Endothelial cell of umbilical vein (primary cell): ENCODE results near the gene EML3. TPM values are rescaled to one million over a fixed set of nuclear protein-coding genes. Genes with fewer than 3 reads are reported as not detected.
"Not testable (repeated sequence)": the region's sequence is repeated elsewhere in the genome, so short reads cannot be mapped to it uniquely, and the experiment has no call there.

Experiments
- BruUV-seq: library from RNA; stranded (reverse); fragments of 400-500 nt; replicated peaks from 2 replicates; lab custom pipeline; 2021; lab: Mats Ljungman, UMichigan
- CTCF ChIA-PET: fragments of 300-600, 350-600 bp; sonication (Branson Sonifier 250); formaldehyde crosslinking; loops from one replicate; lab custom pipeline; 2021; ENCODE audit warnings: antibody characterized with exemption, inconsistent platforms; lab: Charles Lee
- POLR2A ChIA-PET: fragments of 300-600, 350-600 bp; sonication (Branson Sonifier 250); formaldehyde crosslinking; loops from one replicate; lab custom pipeline; 2021; ENCODE audit warnings: antibody characterized with exemption, inconsistent platforms; lab: Charles Lee
- DNase-seq: peaks from one replicate; pipeline ENCODE4 v3.0.0-alpha.2; 2011; ENCODE audit warnings: low read depth, low spot score
- FAIRE-seq: peaks from 2 replicates; lab custom pipeline; 2011; peaks lifted over from hg19 to GRCh38; lab: Jason Lieb, UNC
- H2AFZ ChIP-seq: 2 replicates; pipeline ENCODE4 v1.6.0; 2012; ENCODE audit warnings: low read depth, low read length, control low read depth, inconsistent platforms
- H3K27ac ChIP-seq: 2 replicates; pipeline ENCODE4 v1.5.1; 2011; ENCODE audit warnings: low read depth, mild to moderate bottlenecking, control low read depth, low read length, moderate library complexity; ENCODE audit not compliant: insufficient read depth
- H3K27me3 ChIP-seq, 2 experiments: 2 replicates each; pipeline versions ENCODE4 v1.6.0 to v1.6.1; 2011; ENCODE audit warnings: low read length in 2 of 2, mixed read lengths in 1 of 2; ENCODE audit not compliant: control insufficient read depth in 2 of 2, insufficient read depth in 2 of 2
- H3K36me3 ChIP-seq, 2 experiments: 2 replicates in 1 of 2; 3 replicates in 1 of 2; pipeline ENCODE4 v1.5.1; 2011; ENCODE audit warnings: low read length in 2 of 2, mild to moderate bottlenecking in 1 of 2, moderate library complexity in 1 of 2; ENCODE audit not compliant: control insufficient read depth in 2 of 2, insufficient read depth in 2 of 2; ENCODE audit errors: extremely low read depth in 1 of 2
- H3K4me1 ChIP-seq: 3 replicates; pipeline ENCODE4 v1.5.1; 2011; ENCODE audit warnings: mild to moderate bottlenecking, low read length; ENCODE audit not compliant: control insufficient read depth, insufficient read depth; ENCODE audit errors: extremely low read depth
- H3K4me2 ChIP-seq: 2 replicates; pipeline ENCODE4 v1.6.1; 2011; ENCODE audit warnings: low read length, control low read depth, mixed read lengths; ENCODE audit not compliant: insufficient read depth
- H3K4me3 ChIP-seq, 3 experiments: fragments of 200-600 bp in 1 of 3; sonication (generic), shearing (Covaris generic) in 1 of 3; replicated peaks in 1 of 3; 2 replicates each; pipeline ENCODE4 v1.5.1; 2011 to 2016; ENCODE audit warnings: control low read depth in 3 of 3, low read length in 3 of 3, mild to moderate bottlenecking in 2 of 3, inconsistent platforms in 1 of 3, low read depth in 1 of 3, moderate library complexity in 1 of 3; ENCODE audit not compliant: insufficient read depth in 1 of 3
- H3K79me2 ChIP-seq: 2 replicates; pipeline ENCODE4 v1.6.0; 2012; ENCODE audit warnings: low read length, inconsistent platforms; ENCODE audit not compliant: control insufficient read depth, insufficient read depth
- H3K9ac ChIP-seq: replicated peaks from 2 replicates; pipeline ENCODE3; 2011; ENCODE audit warnings: low read length, control low read depth; ENCODE audit not compliant: insufficient read depth; ENCODE audit errors: extremely low read depth
- H3K9me1 ChIP-seq: replicated peaks from 3 replicates; pipeline ENCODE4 v1.6.0; 2011; ENCODE audit warnings: mild to moderate bottlenecking, low read length; ENCODE audit not compliant: control insufficient read depth, insufficient read depth; ENCODE audit errors: extremely low read depth
- H3K9me3 ChIP-seq: replicated peaks from 2 replicates; pipeline ENCODE4 v1.5.1; 2012; ENCODE audit warnings: low read length, inconsistent platforms; ENCODE audit not compliant: control insufficient read depth, insufficient read depth
- H4K20me1 ChIP-seq: replicated peaks from 2 replicates; pipeline ENCODE3; 2011; ENCODE audit warnings: mild to moderate bottlenecking, low read length; ENCODE audit not compliant: control insufficient read depth, insufficient read depth; ENCODE audit errors: extremely low read depth
- CTCF ChIP-seq, 2 donors: IDR thresholded peaks; 1 replicate in 1 of 2; 2 replicates in 1 of 2; pipeline ENCODE4 v1.5.1; 2011; ENCODE audit warnings: low read length in 2 of 2, mild to moderate bottlenecking in 2 of 2, moderate library complexity in 2 of 2, control low read depth in 1 of 2, inconsistent platforms in 1 of 2, low read depth in 1 of 2; ENCODE audit not compliant: insufficient read depth in 1 of 2; ENCODE audit errors: extremely low read depth in 1 of 2
- EZH2 ChIP-seq: IDR thresholded peaks from 2 replicates; pipeline ENCODE4 v1.6.1; 2012; ENCODE audit warnings: borderline replicate concordance, low read depth, mild to moderate bottlenecking, moderate library complexity, low read length, inconsistent platforms; ENCODE audit not compliant: severe bottlenecking
- FOS ChIP-seq: IDR thresholded peaks from 2 replicates; pipeline ENCODE4 v1.6.1; 2011; ENCODE audit warnings: mild to moderate bottlenecking, low read length, moderate library complexity, borderline replicate concordance; ENCODE audit not compliant: insufficient read depth
- GATA2 ChIP-seq: IDR thresholded peaks from 2 replicates; pipeline ENCODE4 v1.7.0; 2011; ENCODE audit warnings: low read depth, mild to moderate bottlenecking, moderate library complexity, mixed read lengths, low read length; ENCODE audit not compliant: insufficient read length, insufficient read depth
- JUN ChIP-seq: IDR thresholded peaks from 2 replicates; pipeline ENCODE4 v1.6.1; 2011; ENCODE audit warnings: borderline replicate concordance, low read depth; ENCODE audit not compliant: insufficient read length, insufficient read depth
- MAX ChIP-seq: IDR thresholded peaks from 2 replicates; pipeline ENCODE4 v1.6.1; 2011; ENCODE audit not compliant: insufficient read depth, insufficient read length
- MYC ChIP-seq: IDR thresholded peaks from one replicate; pipeline ENCODE4 v1.6.1; 2011; ENCODE audit warnings: mild to moderate bottlenecking, low read depth, low read length
- POLR2A ChIP-seq: IDR thresholded peaks from 2 replicates; pipeline ENCODE4 v1.6.1; 2012; ENCODE audit warnings: low read depth, mild to moderate bottlenecking, control low read depth, low read length
- POLR2AphosphoS5 ChIP-seq: IDR thresholded peaks from 2 replicates; pipeline ENCODE4 v1.6.1; 2012; ENCODE audit warnings: low read depth, mild to moderate bottlenecking, control low read depth, low read length, moderate library complexity; ENCODE audit not compliant: insufficient read depth
- dilution Hi-C: fragments of 300-500 bp; cut with MboI; formaldehyde crosslinking; loops from one replicate; pipeline ENCODE4 v1.15.0; 2019; ENCODE audit warnings: low sequenced_read_pairs; ENCODE audit not compliant: extremely low pct_ligation_motif_present
- intact Hi-C: fragments of 100-400 bp; cut with micrococcal nuclease; formaldehyde crosslinking; loops from one replicate; pipeline ENCODE4 v1.10.0; 2022
- polyA plus RNA-seq, 4 experiments: library from polyadenylated mRNA; depleted of rRNA in 3 of 4; stranded (reverse) in 3 of 4; unstranded in 1 of 4; fragments of >200 nt; gene quantifications; 2 replicates each; pipeline versions ENCODE4 v1.2.1 to v1.2.3, GENCODE V29; 2011 to 2012; ENCODE audit warnings: missing spikeins in 1 of 4
- total RNA-seq: library from RNA; stranded (reverse); gene quantifications from 2 replicates; pipeline ENCODE4 v1.2.3, GENCODE V29; 2021

The EML3 gene
- total and polyA plus RNA-seq, 2 donors (not counting 3 experiments of a cell fraction or from before 2014, with no cell fraction given), result 75.7 to 101 TPM

GRCh38 chr11:62621027-62621566 lies 8.5 kb upstream of the EML3 start:
- Histone ChIP-seq H3K9me1 (no peaks in the 10 kb centered on the region), H3K4me2 (peak overlapping the region; percentile 84), H3K4me1 (peaks cover 15% of the 10 kb centered on the region), H4K20me1 (no peaks in the 10 kb centered on the region), H3K9ac (peak overlapping the region; percentile 48), H3K27me3 (no peaks in the 10 kb centered on the region), H3K36me3 (peaks cover under 1 to 14% of the 10 kb centered on the region in 2 experiments), H2AFZ (peak overlapping the region; percentile 2), H3K27ac (peak overlapping the region; percentile 4), H3K9me3 (no peaks in the 10 kb centered on the region), H3K79me2 (peaks cover 6% of the 10 kb centered on the region), H3K4me3 (peak overlapping the region; percentile 14 to 80 (median 66))
- ChIA-PET POLR2A (interaction anchor here (1.0 to 3.1 kb wide), 6 partner anchors 9 to 44 kb away, joined by 3 to 14 read pairs (median 5); partner anchors contain the start of genes C11orf98, CSKMT, EML3 and GANAB), CTCF (interaction anchor here (0.8 to 2.2 kb wide), 10 partner anchors 9 to 226 kb away, joined by 3 to 30 read pairs (median 4); partner anchors contain the start of genes AHNAK, C11orf98, CSKMT and EEF1G)
- DNase-seq (no peak), FAIRE-seq (peak; percentile 42)
- TF ChIP-seq EZH2 (no peak), GATA2 (no peak), FOS (no peak), POLR2AphosphoS5 (no peak), MYC (no peak), JUN (no peak), MAX (no peak), CTCF (IDR thresholded peaks at IDR 0.05; ENCODE audit: extremely low read depth in 1 of 2, insufficient read depth in 1 of 2, low read depth in 1 of 2, low read length in 2 of 2) (no peak), POLR2A (no peak)
- BruUV-seq, result TSS peak; percentile 11
- intact Hi-C loops (loop anchor here (1.0 kb wide), 1 partner anchor 9 kb away; the partner anchor contains the start of gene EML3), dilution Hi-C loops (no loop called here)

DNA sequence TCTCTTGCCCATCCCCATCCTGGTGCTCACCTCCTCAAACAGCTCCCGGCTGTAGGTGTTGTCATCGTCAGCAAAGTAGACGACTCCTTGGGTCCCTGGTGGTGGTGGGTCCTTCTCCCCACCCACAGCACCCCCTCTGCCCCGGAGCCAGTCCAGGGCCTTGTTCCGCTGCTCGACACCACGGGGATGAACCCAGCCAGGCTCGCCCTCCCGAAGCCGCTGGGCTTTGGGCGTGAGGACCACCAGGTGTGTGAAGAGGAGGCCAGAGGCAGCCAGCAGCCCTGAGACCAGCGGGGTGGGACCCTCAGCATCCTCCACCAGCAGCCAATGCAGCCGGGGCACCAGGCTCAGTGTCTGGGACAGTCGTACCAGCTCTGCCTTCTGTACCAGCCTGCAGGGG lies 4.4 kb upstream of the EML3 start:
- peaks cover 13% of the 10 kb centered on the region for H3K4me1 ChIP-seq
- H3K4me2 ChIP-seq, H3K9me1 ChIP-seq, dilution Hi-C loops, H4K20me1 ChIP-seq, FAIRE-seq, H3K27ac ChIP-seq, intact Hi-C loops, H3K9ac ChIP-seq, H3K36me3 ChIP-seq, BruUV-seq, CTCF ChIA-PET, H3K4me3 ChIP-seq, H3K9me3 ChIP-seq, POLR2A ChIA-PET, DNase-seq, H2AFZ ChIP-seq, H3K27me3 ChIP-seq, H3K79me2 ChIP-seq: not testable (repeated sequence)
